Measurements from ENCODE around the gene ANKH.

The ANKH gene

DNA sequence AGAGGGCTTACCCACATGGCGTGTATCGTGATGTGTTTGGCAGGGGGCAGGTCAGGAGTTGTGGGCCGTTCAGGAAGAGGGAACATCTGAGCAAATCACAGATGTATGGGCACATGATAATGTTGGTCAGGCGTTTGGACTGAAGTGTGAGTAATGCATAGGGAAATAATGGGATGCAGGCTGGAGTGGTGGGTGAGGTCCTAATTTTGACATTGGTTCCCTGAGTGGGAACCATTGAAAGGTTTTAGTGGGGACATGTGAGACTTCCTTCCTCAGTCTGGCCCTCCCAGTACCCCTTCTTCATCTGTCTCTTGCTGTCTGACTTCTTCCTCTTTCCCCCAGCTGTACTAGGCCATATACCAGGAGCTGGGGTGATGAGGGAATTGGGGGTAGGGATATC is 199.5 kb downstream of the ANKH start:
- no peak overlapping the region for H3K4me3 ChIP-seq (ENCODE audit: insufficient read length, low read depth)
- H3K27me3 ChIP-seq (ENCODE audit: insufficient read depth, insufficient read length): no peaks in the 10 kb centered on the region
- DNase-seq (ENCODE audit: low read depth, low spot score): no peak
- H3K4me1 ChIP-seq (ENCODE audit: insufficient read depth, insufficient read length): no peaks in the 10 kb centered on the region
- no peaks in the 10 kb centered on the region for H3K9me3 ChIP-seq (ENCODE audit: insufficient read depth, low read length)
- H3K9ac ChIP-seq (ENCODE audit: insufficient read length, low read depth): no peak overlapping the region
- no peak for TF ChIP-seq ZNF274 (IDR thresholded peaks at IDR 0.05; ENCODE audit: low read depth, low read length)
- no peak for TF ChIP-seq SUZ12 (IDR thresholded peaks at IDR 0.05; ENCODE audit: extremely low read depth, insufficient read depth, insufficient read length)
- no peak for TF ChIP-seq YY1 (IDR thresholded peaks at IDR 0.05; ENCODE audit: insufficient read depth, insufficient read length)
- H3K36me3 ChIP-seq (ENCODE audit: insufficient read depth, insufficient read length, low read length): peaks cover 20% of the 10 kb centered on the region

DNA sequence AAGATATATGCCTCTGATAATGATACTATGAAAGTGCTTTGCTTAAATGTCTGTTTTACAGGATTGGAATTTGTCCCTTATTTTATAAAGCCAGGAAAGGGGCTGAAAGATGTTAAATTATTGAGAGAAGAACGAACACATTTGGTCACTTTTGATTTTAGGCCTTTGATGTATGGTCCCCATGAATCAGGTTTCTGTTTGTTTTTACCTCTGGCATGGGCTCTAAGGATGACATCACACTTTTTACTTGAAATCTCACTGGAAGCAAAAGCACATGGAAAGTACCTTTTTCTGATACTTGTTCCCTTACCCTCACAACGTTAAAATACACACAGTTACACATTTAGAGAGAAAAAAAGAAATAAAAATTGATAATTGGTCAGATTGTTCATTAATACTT is 200.2 kb downstream of the ANKH start:
- no peak for DNase-seq (ENCODE audit: low read depth, low spot score)
- Histone ChIP-seq H3K4me3 (ENCODE audit: insufficient read length, low read depth) (no peak overlapping the region), H3K27me3 (ENCODE audit: insufficient read depth, insufficient read length) (no peaks in the 10 kb centered on the region)

DNA sequence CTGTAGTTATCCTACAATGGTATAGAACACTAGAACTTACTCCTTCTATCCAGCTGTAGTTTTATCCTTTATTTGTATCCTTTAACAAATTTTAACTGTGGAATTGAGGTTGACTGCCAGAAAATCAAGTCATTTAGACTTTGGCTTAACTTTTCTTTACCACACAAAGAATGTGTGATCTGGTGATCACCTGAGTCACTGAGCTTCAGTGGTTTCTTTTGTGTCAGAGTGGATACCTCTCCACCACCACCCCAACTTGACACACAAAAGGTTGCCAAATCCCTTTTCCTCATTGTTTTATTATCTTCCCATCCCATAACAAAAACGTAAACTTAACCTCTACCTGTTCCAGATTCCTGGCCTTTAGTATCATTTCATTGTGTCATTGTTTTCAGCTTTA is 201.6 kb downstream of the ANKH start:
- Histone ChIP-seq H3K36me3 (ENCODE audit: insufficient read depth, insufficient read length, low read length) (peaks cover 12% of the 10 kb centered on the region), H3K4me3 (ENCODE audit: insufficient read length, low read depth) (no peak overlapping the region), H3K4me1 (ENCODE audit: insufficient read depth, insufficient read length) (no peaks in the 10 kb centered on the region), H3K9me3 (ENCODE audit: insufficient read depth, low read length) (no peaks in the 10 kb centered on the region), H3K27me3 (ENCODE audit: insufficient read depth, insufficient read length) (peaks cover 6% of the 10 kb centered on the region), H3K9ac (ENCODE audit: insufficient read length, low read depth) (no peak overlapping the region)
- no peak for TF ChIP-seq SUZ12 (IDR thresholded peaks at IDR 0.05; ENCODE audit: extremely low read depth, insufficient read depth, insufficient read length)
- no peak for TF ChIP-seq YY1 (IDR thresholded peaks at IDR 0.05; ENCODE audit: insufficient read depth, insufficient read length)
- no peak for TF ChIP-seq ZNF274 (IDR thresholded peaks at IDR 0.05; ENCODE audit: low read depth, low read length)
- DNase-seq (ENCODE audit: low read depth, low spot score): no peak

More for the DNA sequence above, 200.2 kb downstream of the ANKH start:
- TF ChIP-seq SUZ12 (IDR thresholded peaks at IDR 0.05; ENCODE audit: extremely low read depth, insufficient read depth, insufficient read length): no peak
- no peak for TF ChIP-seq ZNF274 (IDR thresholded peaks at IDR 0.05; ENCODE audit: low read depth, low read length)
- no peak for TF ChIP-seq YY1 (IDR thresholded peaks at IDR 0.05; ENCODE audit: insufficient read depth, insufficient read length)
- no peaks in the 10 kb centered on the region for H3K9me3 ChIP-seq (ENCODE audit: insufficient read depth, low read length)
- peaks cover 18% of the 10 kb centered on the region for H3K36me3 ChIP-seq (ENCODE audit: insufficient read depth, insufficient read length, low read length)
- no peak overlapping the region for H3K9ac ChIP-seq (ENCODE audit: insufficient read length, low read depth)
- no peaks in the 10 kb centered on the region for H3K4me1 ChIP-seq (ENCODE audit: insufficient read depth, insufficient read length)

DNA sequence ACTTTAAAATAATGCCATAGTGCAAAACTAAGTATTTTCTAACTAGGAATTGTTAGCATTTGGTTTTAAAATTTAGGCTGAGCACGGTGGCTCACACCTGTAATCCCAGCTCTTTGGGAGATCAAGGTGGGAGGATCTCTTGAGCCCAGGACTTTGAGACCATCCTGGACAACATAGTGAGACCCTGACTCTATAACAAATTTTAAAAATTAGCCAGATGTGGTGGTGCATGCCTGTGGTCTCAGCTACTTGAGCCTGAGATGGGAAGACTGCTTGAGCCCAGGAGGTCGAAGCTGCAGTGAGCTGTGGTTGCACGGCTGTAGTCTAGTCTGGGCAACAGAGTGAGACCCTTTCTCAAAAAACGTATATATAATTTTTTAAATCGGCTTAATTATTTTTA is 202.2 kb downstream of the ANKH start:
- Histone ChIP-seq H3K27me3 (ENCODE audit: insufficient read depth, insufficient read length) (peaks cover 6% of the 10 kb centered on the region), H3K36me3 (ENCODE audit: insufficient read depth, insufficient read length, low read length) (peaks cover 12% of the 10 kb centered on the region), H3K4me1 (ENCODE audit: insufficient read depth, insufficient read length) (no peaks in the 10 kb centered on the region), H3K9me3 (ENCODE audit: insufficient read depth, low read length) (no peaks in the 10 kb centered on the region), H3K4me3 (ENCODE audit: insufficient read length, low read depth) (no peak overlapping the region), H3K9ac (ENCODE audit: insufficient read length, low read depth) (no peak overlapping the region)
- no peak for TF ChIP-seq SUZ12 (IDR thresholded peaks at IDR 0.05; ENCODE audit: extremely low read depth, insufficient read depth, insufficient read length)
- TF ChIP-seq ZNF274 (IDR thresholded peaks at IDR 0.05; ENCODE audit: low read depth, low read length): no peak
- no peak for TF ChIP-seq YY1 (IDR thresholded peaks at IDR 0.05; ENCODE audit: insufficient read depth, insufficient read length)
- no peak for DNase-seq (ENCODE audit: low read depth, low spot score)

DNA sequence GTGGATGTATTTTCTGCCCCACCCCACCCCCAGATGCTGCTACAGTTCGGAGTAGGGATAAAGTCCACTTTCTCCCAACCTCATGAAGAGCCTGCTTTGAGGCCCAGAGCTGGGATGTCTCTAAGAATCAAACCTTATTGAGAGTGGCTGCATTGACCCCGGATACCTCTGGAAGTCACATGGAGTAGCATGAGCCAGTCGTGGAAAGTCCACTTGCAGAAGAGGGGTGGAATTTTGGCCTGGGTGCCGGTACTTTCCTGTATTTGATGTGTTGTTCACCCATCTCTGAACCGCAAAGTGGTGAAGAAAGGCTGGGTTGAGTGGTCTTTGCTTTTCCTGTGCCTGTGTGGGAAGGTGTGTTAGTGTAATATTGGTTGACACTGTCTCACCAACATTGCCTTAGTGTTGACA is 203.4 kb downstream of the ANKH start:
- H3K36me3 ChIP-seq (ENCODE audit: insufficient read depth, insufficient read length, low read length): peaks cover 7% of the 10 kb centered on the region
- no peaks in the 10 kb centered on the region for H3K4me1 ChIP-seq (ENCODE audit: insufficient read depth, insufficient read length)
- peaks cover 17% of the 10 kb centered on the region for H3K27me3 ChIP-seq (ENCODE audit: insufficient read depth, insufficient read length)
- H3K9ac ChIP-seq (ENCODE audit: insufficient read length, low read depth): no peak overlapping the region
- H3K4me3 ChIP-seq (ENCODE audit: insufficient read length, low read depth): no peak overlapping the region
- TF ChIP-seq ZNF274 (IDR thresholded peaks at IDR 0.05; ENCODE audit: low read depth, low read length): no peak
- no peak for DNase-seq (ENCODE audit: low read depth, low spot score)
- no peaks in the 10 kb centered on the region for H3K9me3 ChIP-seq (ENCODE audit: insufficient read depth, low read length)

DNA sequence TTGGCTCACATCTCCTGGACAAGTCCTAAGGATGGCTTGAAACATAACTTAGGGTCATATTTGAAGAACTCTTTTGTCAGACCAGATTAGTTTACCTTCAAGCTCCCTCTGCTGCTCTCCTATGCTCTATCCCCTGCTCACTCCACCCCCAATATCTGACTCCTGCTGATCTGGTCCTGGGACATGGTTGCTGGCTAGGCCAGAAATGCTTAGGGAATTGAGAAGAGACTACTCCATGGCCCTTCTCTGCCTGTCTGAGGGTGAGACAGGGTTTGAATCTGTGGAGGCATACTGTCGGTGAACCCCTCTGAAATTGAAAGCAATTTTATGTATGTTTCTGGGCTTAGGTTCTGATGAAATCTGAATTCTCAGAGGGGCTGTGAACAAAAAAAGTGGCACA is 203.8 kb downstream of the ANKH start:
- peaks cover 7% of the 10 kb centered on the region for H3K36me3 ChIP-seq (ENCODE audit: insufficient read depth, insufficient read length, low read length)
- DNase-seq (ENCODE audit: low read depth, low spot score): no peak
- H3K4me1 ChIP-seq (ENCODE audit: insufficient read depth, insufficient read length): no peaks in the 10 kb centered on the region
- no peak for TF ChIP-seq YY1 (IDR thresholded peaks at IDR 0.05; ENCODE audit: insufficient read depth, insufficient read length)
- no peak for TF ChIP-seq ZNF274 (IDR thresholded peaks at IDR 0.05; ENCODE audit: low read depth, low read length)
- no peak for TF ChIP-seq SUZ12 (IDR thresholded peaks at IDR 0.05; ENCODE audit: extremely low read depth, insufficient read depth, insufficient read length)
- H3K9ac ChIP-seq (ENCODE audit: insufficient read length, low read depth): no peak overlapping the region
- no peak overlapping the region for H3K4me3 ChIP-seq (ENCODE audit: insufficient read length, low read depth)
- no peaks in the 10 kb centered on the region for H3K9me3 ChIP-seq (ENCODE audit: insufficient read depth, low read length)
- peaks cover 18% of the 10 kb centered on the region for H3K27me3 ChIP-seq (ENCODE audit: insufficient read depth, insufficient read length)

DNA sequence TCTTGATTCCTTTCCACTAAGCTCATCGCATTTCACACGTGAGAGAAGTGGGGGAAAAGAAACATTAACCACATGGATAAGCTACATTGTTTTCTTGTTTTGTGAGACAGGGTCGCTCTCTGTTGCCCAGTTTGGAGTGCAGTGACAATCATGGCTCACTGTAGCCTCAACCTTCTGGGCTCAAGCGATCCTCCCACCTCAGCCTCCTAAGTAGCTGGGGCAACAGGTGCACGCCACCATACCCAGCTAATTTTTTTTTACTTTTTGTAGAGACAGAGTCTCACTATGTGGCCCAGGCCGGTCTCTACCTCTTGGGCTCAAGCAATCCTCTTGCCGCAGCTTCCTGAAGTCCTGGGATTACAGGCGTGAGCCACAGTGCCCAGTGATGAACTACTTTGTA is 204.3 kb downstream of the ANKH start:
- H3K4me3 ChIP-seq (ENCODE audit: insufficient read length, low read depth): no peak overlapping the region
- H3K4me1 ChIP-seq (ENCODE audit: insufficient read depth, insufficient read length): no peaks in the 10 kb centered on the region
- DNase-seq (ENCODE audit: low read depth, low spot score): no peak
- no peaks in the 10 kb centered on the region for H3K9me3 ChIP-seq (ENCODE audit: insufficient read depth, low read length)
- H3K9ac ChIP-seq (ENCODE audit: insufficient read length, low read depth): no peak overlapping the region
- peaks cover 7% of the 10 kb centered on the region for H3K36me3 ChIP-seq (ENCODE audit: insufficient read depth, insufficient read length, low read length)
- TF ChIP-seq ZNF274 (IDR thresholded peaks at IDR 0.05; ENCODE audit: low read depth, low read length) (no peak), SUZ12 (IDR thresholded peaks at IDR 0.05; ENCODE audit: extremely low read depth, insufficient read depth, insufficient read length) (no peak), YY1 (IDR thresholded peaks at IDR 0.05; ENCODE audit: insufficient read depth, insufficient read length) (no peak)
- peaks cover 18% of the 10 kb centered on the region for H3K27me3 ChIP-seq (ENCODE audit: insufficient read depth, insufficient read length)

DNA sequence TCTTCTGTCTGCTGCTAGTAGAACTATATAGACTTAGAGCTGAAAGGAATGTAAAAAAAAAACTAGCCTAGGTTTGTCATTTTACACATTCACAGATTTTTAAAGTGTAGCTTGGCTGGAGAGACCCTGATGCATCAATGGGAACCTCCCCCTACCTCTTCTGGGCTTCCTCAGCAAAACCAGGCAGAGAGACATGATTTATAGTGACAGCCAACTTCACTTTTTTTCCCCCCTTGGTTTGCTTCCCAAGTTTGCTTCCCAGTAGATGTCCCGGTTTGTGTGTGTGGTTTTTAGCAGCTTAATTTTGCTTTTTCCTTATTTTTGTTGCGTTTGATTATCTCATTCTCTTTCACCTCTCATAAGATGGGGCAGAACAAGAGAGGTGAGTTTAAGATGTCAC is 205.2 kb downstream of the ANKH start:
- no peak overlapping the region for H3K4me3 ChIP-seq (ENCODE audit: insufficient read length, low read depth)
- no peak for DNase-seq (ENCODE audit: low read depth, low spot score)
- peaks cover 7% of the 10 kb centered on the region for H3K36me3 ChIP-seq (ENCODE audit: insufficient read depth, insufficient read length, low read length)
- H3K9me3 ChIP-seq (ENCODE audit: insufficient read depth, low read length): no peaks in the 10 kb centered on the region
- H3K27me3 ChIP-seq (ENCODE audit: insufficient read depth, insufficient read length): peaks cover 18% of the 10 kb centered on the region
- H3K4me1 ChIP-seq (ENCODE audit: insufficient read depth, insufficient read length): no peaks in the 10 kb centered on the region
- TF ChIP-seq SUZ12 (IDR thresholded peaks at IDR 0.05; ENCODE audit: extremely low read depth, insufficient read depth, insufficient read length): no peak
- TF ChIP-seq ZNF274 (IDR thresholded peaks at IDR 0.05; ENCODE audit: low read depth, low read length): no peak
- TF ChIP-seq YY1 (IDR thresholded peaks at IDR 0.05; ENCODE audit: insufficient read depth, insufficient read length): no peak
- H3K9ac ChIP-seq (ENCODE audit: insufficient read length, low read depth): no peak overlapping the region
